ENCODE results near the gene RNF40. TPM values are rescaled to one million over a fixed set of nuclear protein-coding genes. Genes with fewer than 3 reads are reported as not detected.

RNF40 gene
- total and polyA plus RNA-seq, 4 donors = 25.9 to 55.4 (median 34.1) TPM

GRCh38 chr16:30757316-30757715 is 4.8 kb upstream of the RNF40 start:
- WGBS = 96% methylated on average over 7 of the region's 7 CpGs
- no peak for TF ChIP-seq TAF1 (conservative IDR thresholded peaks at IDR 0.05)
- no peak for TF ChIP-seq CTCF (IDR thresholded peaks at IDR 0.05; ENCODE audit: low read depth, low read length, missing input control)
- no peak for TF ChIP-seq ZBTB33 (IDR thresholded peaks at IDR 0.05)
- TF ChIP-seq SP1 (IDR thresholded peaks at IDR 0.05) = no peak
- no peak for TF ChIP-seq NR2F2 (IDR thresholded peaks at IDR 0.05)
- TF ChIP-seq YY1 (IDR thresholded peaks at IDR 0.05) = no peak
- no peak for TF ChIP-seq REST (IDR thresholded peaks at IDR 0.05)
- TF ChIP-seq MAX (IDR thresholded peaks at IDR 0.05) = no peak
- peaks cover 0 to 15% (median 6%) of the 10 kb centered on the region in 4 donors for H3K36me3 ChIP-seq (ENCODE audit: control insufficient read depth in 4 of 4, insufficient read depth in 3 of 4, low read depth in 1 of 4, low read length in 3 of 4)
- H3K9me3 ChIP-seq (ENCODE audit: control insufficient read depth in 4 of 4, low read length in 3 of 4) = no peaks in the 10 kb centered on the region
- no peak overlapping the region for H3K27ac ChIP-seq (ENCODE audit: low read depth in 1 of 2, low read length in 2 of 2)
- H3K27me3 ChIP-seq (ENCODE audit: control insufficient read depth in 4 of 4, insufficient read depth in 4 of 4, low read length in 3 of 4) = no peaks in the 10 kb centered on the region
- H3K4me3 ChIP-seq (ENCODE audit: low read depth in 1 of 3, low read length in 3 of 3) = no peak overlapping the region
- H3K4me1 ChIP-seq (ENCODE audit: control insufficient read depth in 4 of 4, insufficient read depth in 4 of 4, low read length in 3 of 4) = peaks cover 5 to 29% (median 23%) of the 10 kb centered on the region in 4 donors
- no peak overlapping the region for H3K9ac ChIP-seq (ENCODE audit: low read depth in 1 of 2, low read length in 2 of 2)
- no peak for DNase-seq (ENCODE audit: low spot score)

GRCh38 chr16:30758988-30759491 is 3.1 kb upstream of the RNF40 start:
- H3K9ac ChIP-seq (ENCODE audit: low read depth in 1 of 2, low read length in 2 of 2) = no peak overlapping the region
- no peak for DNase-seq (ENCODE audit: low spot score)
- WGBS = 83% methylated on average over 10 of the region's 10 CpGs
- H3K36me3 ChIP-seq (ENCODE audit: control insufficient read depth in 4 of 4, insufficient read depth in 3 of 4, low read depth in 1 of 4, low read length in 3 of 4) = peaks cover 2 to 22% (median 6%) of the 10 kb centered on the region in 4 donors
- H3K4me3 ChIP-seq (ENCODE audit: low read depth in 1 of 3, low read length in 3 of 3) = no peak overlapping the region
- H3K27me3 ChIP-seq (ENCODE audit: control insufficient read depth in 4 of 4, insufficient read depth in 4 of 4, low read length in 3 of 4) = no peaks in the 10 kb centered on the region
- no peaks in the 10 kb centered on the region for H3K9me3 ChIP-seq (ENCODE audit: control insufficient read depth in 4 of 4, low read length in 3 of 4)
- H3K4me1 ChIP-seq (ENCODE audit: control insufficient read depth in 4 of 4, insufficient read depth in 4 of 4, low read length in 3 of 4) = peaks cover 5 to 38% (median 32%) of the 10 kb centered on the region in 4 donors
- TF ChIP-seq MAX (IDR thresholded peaks at IDR 0.05) (no peak), ATF3 (IDR thresholded peaks at IDR 0.05) (no peak), GABPA (IDR thresholded peaks at IDR 0.05 in 1 of 2, conservative IDR thresholded peaks at IDR 0.05 in 1 of 2) (no peak), NR2F2 (IDR thresholded peaks at IDR 0.05) (no peak), YY1 (IDR thresholded peaks at IDR 0.05) (no peak), RXRA (IDR thresholded peaks at IDR 0.05) (no peak), SP1 (IDR thresholded peaks at IDR 0.05) (no peak), REST (IDR thresholded peaks at IDR 0.05) (no peak), TAF1 (conservative IDR thresholded peaks at IDR 0.05) (no peak)
- peak overlapping the region; percentile 39 to 43 for H3K27ac ChIP-seq (ENCODE audit: low read depth in 1 of 2, low read length in 2 of 2)
